ENCODE measurements around the gene JMJD1C. TPM values are rescaled to one million over a fixed set of nuclear protein-coding genes. Genes with fewer than 3 reads are reported as not detected.
"Not testable (repeated sequence)": the region's sequence is repeated elsewhere in the genome, so short reads cannot be mapped to it uniquely, and the experiment has no call there.

JMJD1C gene
- total and polyA plus RNA-seq, 12 donors, result 36.0 to 124 (median 57.2) TPM

DNA sequence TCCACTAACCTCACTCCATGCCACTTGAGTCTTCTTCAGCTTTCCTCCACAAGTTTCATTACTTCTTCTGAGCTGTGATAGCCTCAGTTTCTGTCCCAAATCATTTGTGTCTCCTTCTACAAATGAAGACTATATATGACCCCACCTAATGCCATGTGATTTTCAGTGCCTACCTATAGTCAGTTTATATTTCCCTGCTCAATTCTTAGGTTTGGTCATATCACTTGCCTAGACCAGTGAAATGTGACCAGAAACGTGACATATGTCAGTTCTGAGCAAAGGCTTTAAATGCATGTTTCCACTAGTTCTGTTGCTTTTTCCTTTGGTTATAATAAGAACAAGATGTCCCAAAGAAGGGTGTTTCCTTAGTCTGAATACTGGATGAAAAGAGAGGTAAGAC lies 30.8 kb upstream of the JMJD1C start:
- TF ChIP-seq POLR2A (IDR thresholded peaks at IDR 0.05), result no peak
- TF ChIP-seq, protein P1, sequence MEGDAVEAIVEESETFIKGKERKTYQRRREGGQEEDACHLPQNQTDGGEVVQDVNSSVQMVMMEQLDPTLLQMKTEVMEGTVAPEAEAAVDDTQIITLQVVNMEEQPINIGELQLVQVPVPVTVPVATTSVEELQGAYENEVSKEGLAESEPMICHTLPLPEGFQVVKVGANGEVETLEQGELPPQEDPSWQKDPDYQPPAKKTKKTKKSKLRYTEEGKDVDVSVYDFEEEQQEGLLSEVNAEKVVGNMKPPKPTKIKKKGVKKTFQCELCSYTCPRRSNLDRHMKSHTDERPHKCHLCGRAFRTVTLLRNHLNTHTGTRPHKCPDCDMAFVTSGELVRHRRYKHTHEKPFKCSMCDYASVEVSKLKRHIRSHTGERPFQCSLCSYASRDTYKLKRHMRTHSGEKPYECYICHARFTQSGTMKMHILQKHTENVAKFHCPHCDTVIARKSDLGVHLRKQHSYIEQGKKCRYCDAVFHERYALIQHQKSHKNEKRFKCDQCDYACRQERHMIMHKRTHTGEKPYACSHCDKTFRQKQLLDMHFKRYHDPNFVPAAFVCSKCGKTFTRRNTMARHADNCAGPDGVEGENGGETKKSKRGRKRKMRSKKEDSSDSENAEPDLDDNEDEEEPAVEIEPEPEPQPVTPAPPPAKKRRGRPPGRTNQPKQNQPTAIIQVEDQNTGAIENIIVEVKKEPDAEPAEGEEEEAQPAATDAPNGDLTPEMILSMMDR (IDR thresholded peaks at IDR 0.05), result no peak
- 70 to 98% (median 96%) methylated on average over 1 of the region's 1 CpG for WGBS, 4 donors
- Histone ChIP-seq H3K4me3 (no peak overlapping the region), H3K4me1 (replicated peaks in 1 of 2) (peaks cover 10 to 36% of the 10 kb centered on the region in 2 donors), H3K36me3 (replicated peaks in 1 of 2) (no peaks in the 10 kb centered on the region), H3K9me3 (replicated peaks in 1 of 3) (no peaks in the 10 kb centered on the region), H3K27ac (no peak overlapping the region), H3K27me3 (no peaks in the 10 kb centered on the region)
- no peak for DNase-seq
- intact Hi-C loops (cut with DNase I), result no loop called here

DNA sequence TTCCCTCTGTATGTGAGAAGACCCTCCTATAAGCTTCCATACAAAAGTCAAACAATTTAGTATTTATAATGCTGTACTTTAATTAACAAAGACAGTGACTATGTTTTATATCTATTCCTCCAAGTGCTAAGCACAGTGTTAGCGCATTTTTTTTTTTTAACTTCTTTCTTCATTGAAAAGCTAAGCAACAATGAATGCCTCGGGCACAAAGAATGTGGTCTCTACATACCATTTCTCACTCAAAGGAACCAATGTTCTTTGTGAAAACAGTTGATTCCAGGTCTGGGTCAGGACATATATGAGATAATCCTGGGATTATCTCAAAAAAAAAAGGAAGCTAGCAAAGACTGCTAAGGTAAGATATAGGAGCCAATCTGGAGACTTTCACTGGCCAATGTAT lies 29.2 kb upstream of the JMJD1C start:
- Histone ChIP-seq H3K4me3 (no peak overlapping the region), H3K27me3 (no peaks in the 10 kb centered on the region), H3K4me1 (replicated peaks in 1 of 2) (peaks cover 15 to 41% of the 10 kb centered on the region in 2 donors), H3K36me3 (replicated peaks in 1 of 2) (no peaks in the 10 kb centered on the region), H3K27ac (no peak overlapping the region), H3K9me3 (replicated peaks in 1 of 3) (no peaks in the 10 kb centered on the region)
- WGBS, 4 donors, result 92 to 97% (median 94%) methylated on average over 2 of the region's 2 CpGs
- no peak for DNase-seq
- no peak for TF ChIP-seq POLR2A (IDR thresholded peaks at IDR 0.05)
- TF ChIP-seq, protein P1 (IDR thresholded peaks at IDR 0.05), result no peak
- intact Hi-C loops (cut with DNase I), result no loop called here

DNA sequence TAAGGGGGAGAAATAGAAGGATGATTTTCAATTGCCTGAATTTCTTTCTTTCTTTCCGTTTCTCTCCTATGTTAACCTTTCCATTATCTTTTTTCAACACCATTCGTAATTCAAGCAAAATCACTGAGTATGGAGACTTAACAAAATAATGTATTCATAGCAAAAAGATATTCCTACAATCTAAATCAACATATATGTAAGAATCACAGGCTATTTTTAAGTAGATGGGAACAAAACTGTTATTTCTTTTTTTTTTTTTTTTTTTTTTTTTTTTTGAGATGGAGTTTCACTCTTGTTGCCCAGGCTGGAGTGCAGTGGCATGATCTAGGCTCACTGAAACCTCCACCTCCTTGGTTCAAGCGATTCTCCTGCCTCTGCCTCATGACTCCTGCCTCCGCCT lies 27.2 kb upstream of the JMJD1C start:
- peaks cover 15 to 27% of the 10 kb centered on the region in 2 donors for H3K4me1 ChIP-seq (replicated peaks in 1 of 2)
- no peaks in the 10 kb centered on the region for H3K27me3 ChIP-seq
- no peaks in the 10 kb centered on the region for H3K9me3 ChIP-seq (replicated peaks in 1 of 3)
- intact Hi-C loops (cut with DNase I), result no loop called here
- TF ChIP-seq, protein P1 (IDR thresholded peaks at IDR 0.05), result no peak
- no peak for TF ChIP-seq POLR2A (IDR thresholded peaks at IDR 0.05)
- H3K4me3 ChIP-seq, result no peak overlapping the region
- peak overlapping the region in 3 of 5 donors; percentile 7 to 79 (median 78) for H3K27ac ChIP-seq
- H3K36me3 ChIP-seq (replicated peaks in 1 of 2), result no peaks in the 10 kb centered on the region
- DNase-seq, result no peak
- 76 to 93% (median 91%) methylated on average over 4 of the region's 4 CpGs for WGBS, 4 donors

DNA sequence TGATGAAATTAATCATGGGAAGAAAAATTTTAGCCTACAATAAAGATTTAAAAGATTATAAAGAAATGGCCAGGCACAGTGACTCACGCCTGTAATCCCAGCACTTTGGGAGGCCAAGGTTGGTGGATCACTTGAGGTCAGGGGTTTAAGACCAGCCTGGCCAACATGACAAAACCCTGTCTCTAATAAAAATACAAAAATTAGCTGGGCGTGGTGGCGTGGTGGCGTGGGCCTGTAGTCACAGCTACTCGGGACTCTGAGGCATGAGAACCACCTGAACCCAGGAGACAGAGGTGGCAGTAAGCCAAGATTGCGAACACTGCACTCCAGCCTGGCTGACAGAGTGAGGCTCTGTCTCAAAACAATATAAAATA lies 26.5 kb upstream of the JMJD1C start:
- H3K9me3 ChIP-seq (replicated peaks in 1 of 3); intact Hi-C loops (cut with DNase I); H3K27me3 ChIP-seq; H3K36me3 ChIP-seq (replicated peaks in 1 of 2); H3K4me3 ChIP-seq: not testable (repeated sequence)
- Histone ChIP-seq H3K27ac (peak overlapping the region in 4 of 5 donors; percentile 60 to 89 (median 78)), H3K4me1 (replicated peaks in 1 of 2) (peaks cover 15 to 29% of the 10 kb centered on the region in 2 donors)
- WGBS, 4 donors, result 41 to 56% (median 49%) methylated on average over 6 of the region's 6 CpGs
- peak; percentile 55 to 81 (median 68) for DNase-seq

DNA sequence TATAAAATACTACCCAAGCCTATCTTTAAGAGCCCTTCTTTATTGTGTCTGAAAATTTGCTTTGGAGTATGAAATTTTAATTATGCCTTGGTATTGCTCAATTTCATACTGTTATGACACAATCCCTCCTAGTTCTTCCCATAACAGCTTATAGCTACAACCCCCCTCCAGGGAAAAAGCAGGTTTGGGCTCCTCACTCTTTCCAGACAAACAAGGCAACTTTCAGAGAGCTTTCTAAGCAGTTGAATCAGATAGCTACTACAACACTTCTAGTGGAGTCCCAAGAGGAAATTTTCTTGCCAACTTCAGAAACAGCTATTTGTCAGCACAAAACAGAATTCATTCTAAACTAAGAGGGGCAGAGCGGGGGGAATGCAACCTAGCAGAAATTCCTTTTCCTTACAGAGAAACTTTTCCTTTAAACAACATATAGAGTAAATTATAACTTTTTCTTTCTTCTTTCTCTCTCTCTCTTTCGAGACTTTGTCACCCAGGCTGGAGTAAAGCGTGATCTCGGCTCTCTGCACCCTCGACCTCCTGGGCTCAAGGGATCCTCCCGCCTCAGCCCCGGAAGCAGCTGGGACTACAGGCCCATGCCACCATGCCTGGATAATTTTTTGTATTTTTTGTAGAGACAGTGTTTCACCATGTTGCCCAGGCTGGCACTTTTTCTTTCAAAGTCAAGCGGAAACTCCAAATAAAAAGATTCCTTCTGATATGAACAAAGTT lies 26.0 kb upstream of the JMJD1C start:
- WGBS, 4 donors, result 43 to 53% (median 48%) methylated on average over 8 of the region's 8 CpGs
- H3K27me3 ChIP-seq, result no peaks in the 10 kb centered on the region
- H3K9me3 ChIP-seq (replicated peaks in 1 of 3), result no peaks in the 10 kb centered on the region
- DNase-seq, result peak in 6 of 7 donors; percentile 46 to 71 (median 61)
- H3K4me1 ChIP-seq (replicated peaks in 1 of 2), result peaks cover 18 to 34% of the 10 kb centered on the region in 2 donors
- peak overlapping the region; percentile 60 to 89 (median 78) for H3K27ac ChIP-seq
- H3K36me3 ChIP-seq (replicated peaks in 1 of 2), result no peaks in the 10 kb centered on the region
- intact Hi-C loops (cut with DNase I), result no loop called here
- TF ChIP-seq, protein P1 (IDR thresholded peaks at IDR 0.05), result no peak
- TF ChIP-seq POLR2A (IDR thresholded peaks at IDR 0.05), result peak in 1 of 2 donors; percentile 30
- no peak overlapping the region for H3K4me3 ChIP-seq

Data from adrenal gland (tissue), 12 donors.